HFFc6 (cell line): ENCODE measurements around the gene ECSCR. TPM values are rescaled to one million over a fixed set of nuclear protein-coding genes. Genes with fewer than 3 reads are reported as not detected.
A peak's percentile ranks its signal among the peaks of the same experiment; 100 is the strongest.

Experiments used
- DNase-seq: peaks from one replicate; pipeline ENCODE4 v3.0.0-alpha.2; 2018
- H3K27ac Mint-ChIP-seq: 2 replicates; pipeline ENCODE4 v1.8.0; 2020; ENCODE audit warnings: mild to moderate bottlenecking, mixed read lengths
- H3K27me3 Mint-ChIP-seq: 2 replicates; pipeline ENCODE4 v1.8.0; 2021; ENCODE audit warnings: mild to moderate bottlenecking, moderate library complexity, mixed read lengths; ENCODE audit not compliant: insufficient read depth
- H3K36me3 Mint-ChIP-seq: 2 replicates; pipeline ENCODE4 v1.8.0; 2021; ENCODE audit warnings: low read depth, mixed read lengths
- H3K4me1 Mint-ChIP-seq: 2 replicates; pipeline ENCODE4 v1.8.0; 2020; ENCODE audit warnings: low read depth, mixed read lengths
- H3K4me3 Mint-ChIP-seq: 2 replicates; pipeline ENCODE4 v1.8.0; 2020; ENCODE audit warnings: mild to moderate bottlenecking, moderate library complexity, mixed read lengths
- H3K9me3 Mint-ChIP-seq: 2 replicates; pipeline ENCODE4 v1.8.0; 2020; ENCODE audit warnings: mild to moderate bottlenecking, mixed read lengths
- CTCF ChIP-seq: fragments of 200-600 bp; sonication (generic); IDR thresholded peaks from 2 replicates; pipeline ENCODE4 v1.5.0; 2021; ENCODE audit warnings: antibody characterized with exemption, mild to moderate bottlenecking
- total RNA-seq, 6 experiments: library from RNA; stranded (reverse); fragmentation: NEBNext Ultra II Directional; extraction: Animal tissue kit (Norgen Biotek cat#: 25700); gene quantifications; 2 replicates in 1 of 6; 3 replicates in 5 of 6; pipeline ENCODE4 v1.2.3, GENCODE V29; 2021

ECSCR gene
- total RNA-seq, 6 experiments from 2014 or later: 0.28 to 0.91 (median 0.83) TPM

GRCh38 chr5:139468421-139468931 lies 5.9 kb upstream of the ECSCR start:
- H3K4me1 Mint-ChIP-seq: peaks cover 16% of the 10 kb centered on the region
- peak overlapping the region; percentile 16; the same call in 1 of the 2 replicates for H3K27ac Mint-ChIP-seq
- H3K4me3 Mint-ChIP-seq: no peak overlapping the region
- peaks cover 5% of the 10 kb centered on the region for H3K27me3 Mint-ChIP-seq
- DNase-seq: no peak
- H3K9me3 Mint-ChIP-seq: no peaks in the 10 kb centered on the region
- H3K36me3 Mint-ChIP-seq: no peaks in the 10 kb centered on the region
- TF ChIP-seq CTCF: no peak; the same call in 1 of the 2 replicates

GRCh38 chr5:139461698-139462097 lies 845 bp downstream of the ECSCR start:
- no peaks in the 10 kb centered on the region; the same call in 1 of the 2 replicates for H3K27me3 Mint-ChIP-seq
- H3K36me3 Mint-ChIP-seq: no peaks in the 10 kb centered on the region
- peak; percentile 60 for DNase-seq
- no peaks in the 10 kb centered on the region for H3K9me3 Mint-ChIP-seq
- H3K27ac Mint-ChIP-seq: peak overlapping the region; percentile 88
- peak; percentile 28 for TF ChIP-seq CTCF
- peaks cover 42% of the 10 kb centered on the region for H3K4me1 Mint-ChIP-seq
- peak overlapping the region; percentile 28; the same call in 1 of the 2 replicates for H3K4me3 Mint-ChIP-seq

GRCh38 chr5:139461176-139461575 lies 1.4 kb downstream of the ECSCR start:
- Mint-ChIP-seq H3K27me3 (no peaks in the 10 kb centered on the region; the same call in 1 of the 2 replicates), H3K27ac (peak overlapping the region; percentile 88), H3K4me1 (peaks cover 42% of the 10 kb centered on the region), H3K4me3 (no peak overlapping the region), H3K9me3 (no peaks in the 10 kb centered on the region), H3K36me3 (no peaks in the 10 kb centered on the region)
- no peak for TF ChIP-seq CTCF
- DNase-seq: no peak

- H3K9me3 Mint-ChIP-seq: no peaks in the 10 kb centered on the region
- DNase-seq: no peak
- H3K4me3 Mint-ChIP-seq: no peak overlapping the region
- H3K36me3 Mint-ChIP-seq: no peaks in the 10 kb centered on the region
- TF ChIP-seq CTCF: no peak
- no peaks in the 10 kb centered on the region; the same call in 1 of the 2 replicates for H3K27me3 Mint-ChIP-seq
- peaks cover 42% of the 10 kb centered on the region for H3K4me1 Mint-ChIP-seq
- H3K27ac Mint-ChIP-seq: peak overlapping the region; percentile 88
Observed at GRCh38 chr5:139460455-139460854, 2.1 kb downstream of the ECSCR start.

GRCh38 chr5:139459451-139459934 lies 3.0 kb downstream of the ECSCR start:
- no peak for DNase-seq
- no peaks in the 10 kb centered on the region; the same call in 1 of the 2 replicates for H3K27me3 Mint-ChIP-seq
- no peak overlapping the region for H3K4me3 Mint-ChIP-seq
- no peaks in the 10 kb centered on the region for H3K36me3 Mint-ChIP-seq
- peak overlapping the region; percentile 90 for H3K27ac Mint-ChIP-seq
- TF ChIP-seq CTCF: no peak
- H3K9me3 Mint-ChIP-seq: no peaks in the 10 kb centered on the region
- H3K4me1 Mint-ChIP-seq: peaks cover 42% of the 10 kb centered on the region
